NK-92 treated with Interleukin-12 subunit alpha and Interleukin-12 subunit beta, amount 100 ng/mL, for 24 hours (cell line): ENCODE data around the gene ADARB1.

Experiments used
- DNase-seq: peaks from one replicate; lab custom pipeline; 2025; lab: John Stamatoyannopoulos, UW

The ADARB1 gene

GRCh38 chr21:45039317-45040156, 34.8 kb upstream of the ADARB1 start:
- DNase-seq, result no peak

GRCh38 chr21:45040157-45040711, 34.1 kb upstream of the ADARB1 start:
- no peak for DNase-seq

DNA sequence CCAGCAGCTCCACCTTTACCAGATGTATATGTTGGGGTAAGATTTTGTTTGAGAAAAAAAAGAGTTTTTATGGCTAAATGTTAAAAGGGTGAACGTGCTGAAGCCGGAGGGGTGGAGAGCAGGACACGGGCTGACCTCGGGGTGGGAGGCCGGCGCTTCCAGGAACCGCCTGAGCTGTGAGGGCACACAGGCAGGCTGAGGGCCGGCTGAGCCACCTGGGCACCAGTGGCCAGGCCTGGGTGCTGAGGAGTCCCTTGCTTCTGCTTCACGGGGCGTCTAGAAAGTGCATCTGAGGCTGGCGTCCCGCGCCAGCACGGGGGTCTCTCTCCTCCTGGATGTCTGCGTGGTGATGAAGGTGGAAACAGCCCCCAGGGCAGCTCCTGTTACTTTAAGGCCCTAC, 33.6 kb upstream of the ADARB1 start:
- DNase-seq, result no peak

GRCh38 chr21:45041351-45041805, 33.0 kb upstream of the ADARB1 start:
- DNase-seq, result no peak

GRCh38 chr21:45041984-45042663, 32.3 kb upstream of the ADARB1 start:
- DNase-seq, result no peak

- no peak for DNase-seq
These were observed 31.7 kb upstream of the ADARB1 start for GRCh38 chr21:45042664-45043161.

DNA sequence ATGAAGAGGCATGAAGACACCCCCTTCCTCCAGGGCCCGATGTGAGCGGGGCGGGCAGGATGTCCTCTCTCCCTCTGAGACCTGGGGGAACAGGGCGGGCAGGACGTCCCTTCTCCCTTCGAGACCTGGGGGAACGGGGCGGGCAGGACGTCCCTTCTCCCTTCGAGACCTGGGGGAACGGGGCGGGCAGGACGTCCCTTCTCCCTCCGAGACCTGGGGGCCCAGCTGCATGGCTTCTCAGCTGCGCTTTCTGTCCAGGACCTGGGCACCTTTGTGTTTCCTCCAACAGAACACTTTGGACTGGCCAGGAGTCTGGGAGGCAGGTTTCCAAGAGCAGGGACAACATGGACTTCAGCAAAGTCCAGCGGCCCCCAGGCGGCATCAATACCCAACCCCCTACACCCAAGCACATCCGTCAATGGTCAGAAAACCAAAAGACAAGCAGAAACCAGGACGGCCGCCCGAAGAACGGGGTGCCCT, 30.8 kb upstream of the ADARB1 start:
- DNase-seq, result no peak

DNA sequence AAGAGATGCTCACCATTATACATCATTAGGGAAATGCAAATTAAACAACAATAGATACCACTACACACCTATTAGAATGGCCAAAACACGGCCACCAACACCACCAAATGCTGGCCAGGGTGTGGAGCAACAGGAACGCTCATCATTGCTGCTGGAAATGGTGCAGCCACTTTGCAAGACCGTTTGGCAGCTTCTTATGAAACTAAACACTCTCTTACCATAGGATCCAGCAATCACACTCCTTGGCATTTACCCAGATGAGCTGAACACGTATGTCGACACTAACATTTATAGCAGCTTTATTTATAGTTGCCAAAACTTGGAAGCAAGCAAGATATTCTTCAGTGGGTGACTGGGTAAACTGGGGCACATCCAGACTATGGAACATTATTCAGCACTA, 28.9 kb upstream of the ADARB1 start:
- no peak for DNase-seq

DNA sequence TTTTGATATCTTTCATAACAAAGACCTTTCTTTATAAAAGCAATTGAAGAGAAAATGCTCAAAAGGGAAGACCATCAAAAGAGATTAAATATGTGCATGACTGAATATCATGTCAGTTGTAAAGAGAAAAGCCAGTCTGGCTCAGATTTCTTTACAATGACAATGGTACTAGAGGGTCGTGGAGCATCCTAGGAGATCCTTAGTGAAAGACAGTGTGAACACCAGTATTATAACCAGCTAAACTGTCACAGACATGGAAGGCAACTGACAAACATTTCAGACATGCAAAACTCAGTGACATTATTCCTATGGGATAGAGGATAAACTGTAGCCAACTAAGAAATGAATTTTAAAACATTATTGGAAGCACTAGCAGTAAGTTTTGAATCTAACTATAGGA, 27.1 kb upstream of the ADARB1 start:
- DNase-seq, result no peak

DNA sequence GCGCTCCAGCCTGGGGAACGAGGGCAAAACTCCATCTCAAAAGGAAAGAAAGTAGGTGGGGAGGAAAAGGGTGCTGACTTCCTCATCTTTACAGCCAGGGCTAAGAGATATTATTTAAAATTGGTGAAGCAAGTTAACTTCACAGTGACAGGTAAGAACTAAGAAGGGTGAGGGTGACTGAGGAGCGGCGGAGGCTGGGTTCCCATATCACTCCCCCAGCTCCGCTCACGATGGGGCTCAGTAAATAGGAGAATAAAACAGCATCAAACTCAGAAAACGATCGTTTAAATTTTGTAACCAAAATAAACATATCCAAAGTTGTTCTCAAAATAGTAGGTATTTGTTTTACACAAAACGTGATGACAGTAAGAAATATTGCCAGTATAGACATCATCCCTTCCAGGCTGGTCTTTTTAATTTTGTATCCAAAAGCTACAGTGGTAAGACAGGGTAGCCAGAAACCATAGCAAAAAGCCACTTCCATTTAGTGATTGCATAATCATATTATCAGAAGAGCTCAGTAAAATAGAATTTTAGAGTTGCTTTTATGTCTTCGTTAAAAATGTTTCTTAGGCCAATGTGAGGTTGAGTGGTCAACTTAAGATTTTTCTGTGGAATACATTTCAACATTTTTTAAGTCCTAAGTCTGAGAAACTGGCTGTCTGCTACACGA, 26.2 kb upstream of the ADARB1 start:
- DNase-seq, result no peak

DNA sequence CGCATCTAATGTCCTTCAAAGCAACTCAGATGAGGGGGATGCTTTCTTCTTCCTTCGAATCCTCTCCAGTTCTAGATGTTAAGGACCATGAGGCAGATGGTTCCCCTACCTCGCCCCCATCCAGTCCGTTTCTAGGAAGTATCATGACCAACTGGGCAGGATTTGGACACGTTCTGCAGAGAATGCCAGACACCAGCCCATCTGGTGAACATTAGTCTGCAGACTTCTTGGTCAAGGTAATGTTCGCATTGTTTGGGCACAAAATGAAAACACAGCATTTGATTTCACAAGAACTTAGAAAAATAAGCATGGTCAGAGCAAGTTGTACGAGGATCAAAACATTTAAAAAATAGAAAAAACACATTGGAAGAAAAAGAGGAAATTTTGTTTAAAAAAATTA, 25.4 kb upstream of the ADARB1 start:
- no peak for DNase-seq

GRCh38 chr21:45049714-45050344, 24.6 kb upstream of the ADARB1 start:
- DNase-seq, result no peak

GRCh38 chr21:45050345-45050796, 24.0 kb upstream of the ADARB1 start:
- DNase-seq, result no peak

GRCh38 chr21:45050797-45051489, 23.4 kb upstream of the ADARB1 start:
- DNase-seq, result no peak

GRCh38 chr21:45051580-45052434, 22.6 kb upstream of the ADARB1 start:
- DNase-seq, result no peak

DNA sequence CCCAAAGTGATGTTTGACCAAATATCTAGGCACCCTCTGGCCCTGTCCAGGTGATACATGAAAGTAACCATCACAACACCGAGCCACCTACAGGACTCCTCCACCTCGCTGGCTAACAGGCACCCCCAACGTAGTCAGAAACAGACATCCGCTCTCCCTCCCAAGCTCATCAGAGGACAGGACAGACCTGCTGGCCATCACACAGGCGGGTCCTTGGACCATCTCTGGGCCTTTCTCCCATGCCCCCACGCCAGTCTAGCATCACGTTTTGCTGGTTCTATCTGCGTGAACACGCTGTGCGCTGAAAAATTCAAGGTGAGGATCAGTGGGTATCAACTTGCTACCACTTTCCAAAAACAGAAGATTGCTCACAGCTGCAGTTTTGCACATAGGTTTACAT, 21.4 kb upstream of the ADARB1 start:
- no peak for DNase-seq

GRCh38 chr21:45053561-45054226, 20.7 kb upstream of the ADARB1 start:
- DNase-seq, result no peak

DNA sequence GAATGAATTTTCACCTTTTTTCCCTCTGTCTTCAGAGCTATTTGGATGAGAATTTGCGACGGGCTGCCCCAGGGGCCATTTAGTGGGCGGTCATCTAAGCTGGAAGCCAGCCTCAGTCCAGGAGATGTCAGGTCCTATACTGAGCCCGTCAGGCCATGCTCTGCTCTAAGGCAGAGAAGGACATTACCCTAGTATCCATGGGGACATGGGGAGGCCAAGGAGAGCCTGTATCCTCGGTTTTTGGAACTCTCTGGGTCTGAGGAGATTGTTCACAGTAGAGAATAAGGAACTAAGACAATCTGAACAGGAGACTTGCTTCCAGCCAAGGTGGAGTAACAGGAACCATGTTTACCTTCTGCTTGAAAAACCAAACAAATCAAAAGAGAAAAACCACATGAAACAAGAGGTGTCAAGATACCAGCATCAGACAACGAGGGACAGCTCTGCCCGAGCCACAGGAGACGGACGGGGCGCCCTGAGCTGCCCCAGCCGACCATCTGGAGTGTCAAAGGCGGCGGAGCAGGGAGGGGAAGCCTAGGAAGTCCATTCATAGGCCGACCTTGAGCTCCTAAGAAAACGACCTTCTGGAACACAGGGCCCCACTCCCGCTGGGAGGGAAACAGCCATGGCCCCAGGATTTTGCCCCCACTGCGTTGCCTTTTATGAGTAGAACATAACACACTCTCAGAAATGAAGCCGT, 20.0 kb upstream of the ADARB1 start:
- no peak for DNase-seq
